Neural crest cell (in vitro differentiated cells): Measurements from ENCODE around the gene DGKH. TPM values are rescaled to one million over a fixed set of nuclear protein-coding genes. Genes with fewer than 3 reads are reported as not detected.

ENCODE experiments used
- DNase-seq: peaks from one replicate; pipeline ENCODE4 v3.0.0; 2021; ENCODE audit warnings: low read depth, mixed read lengths, low spot score
- H3K27ac Mint-ChIP-seq: one replicate; pipeline ENCODE4 v1.8.0; 2021; ENCODE audit warnings: mild to moderate bottlenecking, mixed read lengths; ENCODE audit not compliant: unreplicated experiment
- H3K27me3 Mint-ChIP-seq: 2 replicates; pipeline ENCODE4 v1.8.0; 2021; ENCODE audit warnings: low read depth, mild to moderate bottlenecking, mixed read lengths
- H3K36me3 Mint-ChIP-seq: 2 replicates; pipeline ENCODE4 v1.8.0; 2021; ENCODE audit warnings: low read depth, mild to moderate bottlenecking, mixed read lengths
- H3K4me1 Mint-ChIP-seq: 2 replicates; pipeline ENCODE4 v1.8.0; 2021; ENCODE audit warnings: mixed read lengths
- H3K4me3 Mint-ChIP-seq: one replicate; pipeline ENCODE4 v1.8.0; 2021; ENCODE audit warnings: mild to moderate bottlenecking, mixed read lengths
- H3K9me3 Mint-ChIP-seq: 2 replicates; pipeline ENCODE4 v1.8.0; 2021; ENCODE audit warnings: mixed read lengths
- total RNA-seq: library from RNA; stranded (reverse); gene quantifications from 2 replicates; pipeline ENCODE4 v1.2.1, GENCODE V29; 2021
- TF ChIP-seq, protein P1 (sequence below): fragments of 200-600 bp; sonication (generic); conservative IDR thresholded peaks from 2 replicates; pipeline ENCODE4 v1.5.0; 2021; ENCODE audit warnings: antibody characterized with exemption, mild to moderate bottlenecking

Gene DGKH
- total RNA-seq, 1 donor from 2014 or later = 12.4 TPM

GRCh38 chr13:42022796-42023493 is 25.5 kb upstream of the DGKH start:
- H3K4me3 Mint-ChIP-seq = no peak overlapping the region
- TF ChIP-seq, protein P1, sequence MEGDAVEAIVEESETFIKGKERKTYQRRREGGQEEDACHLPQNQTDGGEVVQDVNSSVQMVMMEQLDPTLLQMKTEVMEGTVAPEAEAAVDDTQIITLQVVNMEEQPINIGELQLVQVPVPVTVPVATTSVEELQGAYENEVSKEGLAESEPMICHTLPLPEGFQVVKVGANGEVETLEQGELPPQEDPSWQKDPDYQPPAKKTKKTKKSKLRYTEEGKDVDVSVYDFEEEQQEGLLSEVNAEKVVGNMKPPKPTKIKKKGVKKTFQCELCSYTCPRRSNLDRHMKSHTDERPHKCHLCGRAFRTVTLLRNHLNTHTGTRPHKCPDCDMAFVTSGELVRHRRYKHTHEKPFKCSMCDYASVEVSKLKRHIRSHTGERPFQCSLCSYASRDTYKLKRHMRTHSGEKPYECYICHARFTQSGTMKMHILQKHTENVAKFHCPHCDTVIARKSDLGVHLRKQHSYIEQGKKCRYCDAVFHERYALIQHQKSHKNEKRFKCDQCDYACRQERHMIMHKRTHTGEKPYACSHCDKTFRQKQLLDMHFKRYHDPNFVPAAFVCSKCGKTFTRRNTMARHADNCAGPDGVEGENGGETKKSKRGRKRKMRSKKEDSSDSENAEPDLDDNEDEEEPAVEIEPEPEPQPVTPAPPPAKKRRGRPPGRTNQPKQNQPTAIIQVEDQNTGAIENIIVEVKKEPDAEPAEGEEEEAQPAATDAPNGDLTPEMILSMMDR = no peak
- H3K4me1 Mint-ChIP-seq = no peaks in the 10 kb centered on the region
- no peaks in the 10 kb centered on the region for H3K36me3 Mint-ChIP-seq
- no peaks in the 10 kb centered on the region for H3K9me3 Mint-ChIP-seq
- DNase-seq = no peak
- H3K27ac Mint-ChIP-seq = no peak overlapping the region
- H3K27me3 Mint-ChIP-seq = no peaks in the 10 kb centered on the region

DNA sequence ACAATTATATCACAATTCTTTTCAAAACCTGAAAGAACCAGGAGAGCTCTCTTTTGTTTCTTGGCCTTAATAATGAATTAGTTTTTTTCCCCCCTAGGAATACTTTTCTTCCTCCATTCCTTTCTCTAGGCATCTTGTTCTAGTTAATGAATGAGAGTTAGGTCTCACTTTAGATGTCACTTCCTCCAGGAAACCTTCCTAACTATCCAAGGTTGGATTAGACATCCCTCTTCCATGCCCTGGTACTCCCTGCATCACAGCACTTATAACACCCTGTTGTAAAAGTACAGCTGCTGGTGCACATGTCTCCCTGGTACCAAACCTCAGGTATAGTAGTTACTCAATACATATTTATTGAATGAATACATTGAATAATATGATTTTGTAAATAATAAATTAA is 21.2 kb upstream of the DGKH start:
- Mint-ChIP-seq H3K4me1 (peaks cover 13% of the 10 kb centered on the region), H3K4me3 (no peak overlapping the region), H3K27me3 (peaks cover 2% of the 10 kb centered on the region), H3K36me3 (no peaks in the 10 kb centered on the region), H3K9me3 (peaks cover 2% of the 10 kb centered on the region), H3K27ac (no peak overlapping the region)
- TF ChIP-seq, protein P1 = no peak
- DNase-seq = no peak

GRCh38 chr13:42028113-42028799 is 20.2 kb upstream of the DGKH start:
- H3K4me1 Mint-ChIP-seq = peaks cover 13% of the 10 kb centered on the region
- H3K27ac Mint-ChIP-seq = no peak overlapping the region
- no peak for DNase-seq
- TF ChIP-seq, protein P1 = no peak
- H3K36me3 Mint-ChIP-seq = no peaks in the 10 kb centered on the region
- peaks cover 2% of the 10 kb centered on the region for H3K27me3 Mint-ChIP-seq
- H3K9me3 Mint-ChIP-seq = peaks cover 2% of the 10 kb centered on the region
- H3K4me3 Mint-ChIP-seq = no peak overlapping the region

GRCh38 chr13:42035905-42036521 is 12.4 kb upstream of the DGKH start:
- TF ChIP-seq, protein P1 = no peak
- Mint-ChIP-seq H3K4me3 (no peak overlapping the region), H3K9me3 (peaks cover 10% of the 10 kb centered on the region), H3K27ac (no peak overlapping the region), H3K36me3 (peaks cover 7% of the 10 kb centered on the region), H3K4me1 (peaks cover 15% of the 10 kb centered on the region), H3K27me3 (peaks cover 17% of the 10 kb centered on the region)
- no peak for DNase-seq

- TF ChIP-seq, protein P1 = no peak
- H3K36me3 Mint-ChIP-seq = peaks cover 7% of the 10 kb centered on the region
Measured at GRCh38 chr13:42036711-42037110, 11.7 kb upstream of the DGKH start.

More at GRCh38 chr13:42036711-42037110, 11.7 kb upstream of the DGKH start:
- peaks cover 18% of the 10 kb centered on the region for H3K4me1 Mint-ChIP-seq
- no peak overlapping the region for H3K27ac Mint-ChIP-seq
- peaks cover 10% of the 10 kb centered on the region for H3K9me3 Mint-ChIP-seq
- H3K4me3 Mint-ChIP-seq = peak overlapping the region; percentile 35
- peaks cover 18% of the 10 kb centered on the region for H3K27me3 Mint-ChIP-seq
- DNase-seq = no peak
